CD4-positive, alpha-beta T cell (primary cell): ENCODE data around the gene RLIM. TPM values are rescaled to one million over a fixed set of nuclear protein-coding genes. Genes with fewer than 3 reads are reported as not detected.
A peak's percentile ranks its signal among the peaks of the same experiment; 100 is the strongest.

ENCODE experiments used
- ATAC-seq: fragments of 200-7000 bp; cut with Tn5 transposase; one replicate; pipeline ENCODE4 v1.10.0; 2022; ENCODE audit warnings: mild to moderate bottlenecking; ENCODE audit not compliant: poor library complexity
- CTCF ChIA-PET: fragments of 350-600 bp; sonication (Branson Sonifier 250); formaldehyde crosslinking; loops from one replicate; lab custom pipeline; 2021; ENCODE audit warnings: antibody characterized with exemption, inconsistent platforms; lab: Charles Lee
- POLR2A ChIA-PET: fragments of 350-600 bp; sonication (Branson Sonifier 250); formaldehyde crosslinking; loops from one replicate; lab custom pipeline; 2021; ENCODE audit warnings: antibody characterized with exemption, inconsistent platforms; lab: Charles Lee
- DNase-seq, 14 experiments: peaks; one replicate each; pipeline ENCODE4 v3.0.0-alpha.2; 2013 to 2020; ENCODE audit warnings: mixed read lengths in 2 of 14
- H3K27ac ChIP-seq, 2 donors: one replicate each; pipeline versions ENCODE4 v1.5.1 to v1.7.0; 2013; ENCODE audit warnings: low read length in 2 of 2, low read depth in 1 of 2, mild to moderate bottlenecking in 1 of 2
- H3K27me3 ChIP-seq, 2 experiments: 1 replicate in 1 of 2; 2 replicates in 1 of 2; pipeline versions ENCODE4 v1.6.1 to v1.7.0; 2013; ENCODE audit warnings: low read length in 2 of 2, control low read depth in 1 of 2, mild to moderate bottlenecking in 1 of 2, moderate library complexity in 1 of 2; ENCODE audit not compliant: insufficient read depth in 2 of 2, control insufficient read depth in 1 of 2
- H3K36me3 ChIP-seq: one replicate; pipeline ENCODE4 v1.6.1; 2013; ENCODE audit warnings: low read length, control low read depth; ENCODE audit not compliant: insufficient read depth
- H3K4me1 ChIP-seq: one replicate; pipeline ENCODE4 v1.6.1; 2013; ENCODE audit warnings: low read length, control low read depth; ENCODE audit not compliant: insufficient read depth
- H3K4me3 ChIP-seq: one replicate; pipeline ENCODE4 v1.5.1; 2013; ENCODE audit warnings: mild to moderate bottlenecking, low read length, moderate library complexity
- H3K9me3 ChIP-seq, 2 experiments: 1 replicate in 1 of 2; 2 replicates in 1 of 2; pipeline versions ENCODE4 v1.6.1 to v1.7.0; 2013; ENCODE audit warnings: low read length in 2 of 2, mild to moderate bottlenecking in 2 of 2, control low read depth in 1 of 2, moderate library complexity in 1 of 2; ENCODE audit not compliant: control insufficient read depth in 1 of 2, insufficient read depth in 1 of 2
- H3K27ac Mint-ChIP-seq: one replicate; pipeline ENCODE4 v1.8.0; 2020; ENCODE audit warnings: mixed read lengths
- H3K27me3 Mint-ChIP-seq: one replicate; pipeline ENCODE4 v1.8.0; 2021; ENCODE audit warnings: mixed read lengths
- H3K36me3 Mint-ChIP-seq: one replicate; pipeline ENCODE4 v1.8.0; 2021; ENCODE audit warnings: low read depth, mixed read lengths
- H3K4me1 Mint-ChIP-seq: one replicate; pipeline ENCODE4 v1.8.0; 2021; ENCODE audit warnings: low read depth, mixed read lengths
- H3K4me3 Mint-ChIP-seq: one replicate; pipeline ENCODE4 v1.8.0; 2020; ENCODE audit warnings: mild to moderate bottlenecking, mixed read lengths
- H3K9me3 Mint-ChIP-seq: one replicate; pipeline ENCODE4 v1.8.0; 2020; ENCODE audit warnings: mixed read lengths
- intact Hi-C, 2 experiments: fragments of 100-400 bp; cut with DNase I in 1 of 2; cut with micrococcal nuclease in 1 of 2; formaldehyde crosslinking; loops; one replicate each; pipeline versions ENCODE4 v1.15.1 to v1.9.0; 2023 to 2025; cut with DNase I, micrococcal nuclease
- total RNA-seq, 174 experiments: library from RNA in 2 of 174; stranded (reverse) in 2 of 174; gene quantifications; one replicate each; pipeline ENCODE4 v1.2.3 and lab custom pipeline; 2021 to 2026
- TF ChIP-seq, protein P1 (sequence below): fragments of 200-600 bp; IDR thresholded peaks from one replicate; pipeline ENCODE4 v1.8.0; 2022; ENCODE audit warnings: antibody characterized with exemption, mild to moderate bottlenecking

RLIM gene
- total RNA-seq, 2 experiments from 2014 or later = 71.0 to 73.6 TPM

DNA sequence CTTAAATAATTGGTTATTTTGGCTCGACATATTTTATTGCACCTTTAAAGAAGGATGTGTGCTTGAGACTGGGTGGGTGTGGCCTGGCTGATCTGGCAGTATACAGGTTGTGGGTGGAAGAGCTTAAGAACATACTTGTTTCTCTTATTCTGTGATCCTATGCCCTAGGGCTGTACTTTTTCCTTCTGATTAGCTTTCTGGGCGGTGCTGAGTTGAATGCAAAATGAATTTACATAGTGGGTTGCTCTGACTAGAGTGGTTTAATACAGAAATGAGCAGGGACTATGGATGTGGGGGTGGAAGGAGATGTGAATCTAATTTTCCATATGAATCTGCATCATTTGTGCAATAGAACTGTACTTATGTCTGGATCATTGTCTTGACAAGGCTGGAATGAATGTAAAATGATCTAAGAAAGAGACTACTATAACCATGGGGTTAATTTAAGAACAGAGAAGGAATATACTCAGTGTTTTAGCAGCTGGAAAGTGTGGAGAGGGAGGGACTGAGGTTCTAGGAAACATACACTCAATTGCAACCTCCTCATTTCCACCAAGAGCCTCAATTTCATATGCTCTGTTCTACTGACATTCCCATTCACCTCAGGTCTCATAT is 73.7 kb downstream of the RLIM start:
- Mint-ChIP-seq H3K4me3 (no peak overlapping the region), H3K4me1 (peaks cover 1% of the 10 kb centered on the region), H3K9me3 (no peaks in the 10 kb centered on the region), H3K36me3 (no peaks in the 10 kb centered on the region), H3K27ac (no peak overlapping the region), H3K27me3 (no peaks in the 10 kb centered on the region)
- CTCF ChIA-PET = interaction anchor here (0.9 kb wide), 1 partner anchor 9 kb away, joined by 3 read pairs; no protein-coding TSS in a partner anchor
- H3K36me3 ChIP-seq = no peaks in the 10 kb centered on the region
- H3K27ac ChIP-seq = no peak overlapping the region
- no peak overlapping the region for H3K4me3 ChIP-seq
- TF ChIP-seq, protein P1, sequence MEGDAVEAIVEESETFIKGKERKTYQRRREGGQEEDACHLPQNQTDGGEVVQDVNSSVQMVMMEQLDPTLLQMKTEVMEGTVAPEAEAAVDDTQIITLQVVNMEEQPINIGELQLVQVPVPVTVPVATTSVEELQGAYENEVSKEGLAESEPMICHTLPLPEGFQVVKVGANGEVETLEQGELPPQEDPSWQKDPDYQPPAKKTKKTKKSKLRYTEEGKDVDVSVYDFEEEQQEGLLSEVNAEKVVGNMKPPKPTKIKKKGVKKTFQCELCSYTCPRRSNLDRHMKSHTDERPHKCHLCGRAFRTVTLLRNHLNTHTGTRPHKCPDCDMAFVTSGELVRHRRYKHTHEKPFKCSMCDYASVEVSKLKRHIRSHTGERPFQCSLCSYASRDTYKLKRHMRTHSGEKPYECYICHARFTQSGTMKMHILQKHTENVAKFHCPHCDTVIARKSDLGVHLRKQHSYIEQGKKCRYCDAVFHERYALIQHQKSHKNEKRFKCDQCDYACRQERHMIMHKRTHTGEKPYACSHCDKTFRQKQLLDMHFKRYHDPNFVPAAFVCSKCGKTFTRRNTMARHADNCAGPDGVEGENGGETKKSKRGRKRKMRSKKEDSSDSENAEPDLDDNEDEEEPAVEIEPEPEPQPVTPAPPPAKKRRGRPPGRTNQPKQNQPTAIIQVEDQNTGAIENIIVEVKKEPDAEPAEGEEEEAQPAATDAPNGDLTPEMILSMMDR = no peak
- H3K9me3 ChIP-seq = no peaks in the 10 kb centered on the region
- ATAC-seq (no peak), DNase-seq (no peak)
- POLR2A ChIA-PET = interaction anchor here (0.6 kb wide), 1 partner anchor 268 kb away, joined by 3 read pairs; no protein-coding TSS in a partner anchor
- H3K4me1 ChIP-seq = peaks cover 6% of the 10 kb centered on the region
- no peaks in the 10 kb centered on the region for H3K27me3 ChIP-seq
- intact Hi-C loops = no loop called here

DNA sequence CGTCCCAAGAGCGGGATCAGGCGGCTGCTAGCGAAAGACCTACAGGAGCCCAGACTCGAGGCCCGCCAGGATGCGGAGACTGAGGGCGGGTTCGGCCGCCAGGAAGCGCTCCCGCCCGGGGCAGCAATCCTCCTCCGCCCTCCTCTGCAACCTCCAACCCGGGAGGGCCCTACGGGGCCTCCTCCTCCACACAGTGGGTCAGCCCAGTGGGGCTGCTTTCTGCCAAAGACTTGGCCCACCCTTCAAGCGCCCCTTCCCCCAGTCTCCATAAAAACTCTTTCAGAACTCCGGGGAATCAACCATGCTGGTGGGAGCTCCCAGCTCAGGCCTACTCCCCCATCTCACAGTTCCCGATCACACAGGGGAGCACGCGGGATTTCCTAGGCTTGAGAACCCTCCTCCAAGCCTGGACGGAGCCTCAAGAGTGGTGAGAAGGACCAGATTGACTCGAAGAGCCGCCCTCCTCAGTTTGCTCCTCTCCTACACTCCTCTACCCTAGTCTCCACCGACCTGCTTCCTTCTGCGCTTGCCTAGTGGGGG is 77.5 kb downstream of the RLIM start:
- CTCF ChIA-PET = no interaction called here
- Histone ChIP-seq H3K9me3 (no peaks in the 10 kb centered on the region), H3K27me3 (no peaks in the 10 kb centered on the region), H3K4me1 (peaks cover 18% of the 10 kb centered on the region), H3K27ac (no peak overlapping the region), H3K36me3 (no peaks in the 10 kb centered on the region), H3K4me3 (peak overlapping the region; percentile 76)
- no peaks in the 10 kb centered on the region for H3K27me3 Mint-ChIP-seq
- no peaks in the 10 kb centered on the region for H3K36me3 Mint-ChIP-seq
- intact Hi-C loops = no loop called here
- peak; percentile 29 for ATAC-seq
- H3K9me3 Mint-ChIP-seq = no peaks in the 10 kb centered on the region
- H3K4me3 Mint-ChIP-seq = peak overlapping the region; percentile 85
- DNase-seq = peak in 2 of 14 experiments; percentile 7 to 14
- H3K27ac Mint-ChIP-seq = peak overlapping the region; percentile 51
- POLR2A ChIA-PET = no interaction called here
- TF ChIP-seq, protein P1 = no peak
- peaks cover 12% of the 10 kb centered on the region for H3K4me1 Mint-ChIP-seq

DNA sequence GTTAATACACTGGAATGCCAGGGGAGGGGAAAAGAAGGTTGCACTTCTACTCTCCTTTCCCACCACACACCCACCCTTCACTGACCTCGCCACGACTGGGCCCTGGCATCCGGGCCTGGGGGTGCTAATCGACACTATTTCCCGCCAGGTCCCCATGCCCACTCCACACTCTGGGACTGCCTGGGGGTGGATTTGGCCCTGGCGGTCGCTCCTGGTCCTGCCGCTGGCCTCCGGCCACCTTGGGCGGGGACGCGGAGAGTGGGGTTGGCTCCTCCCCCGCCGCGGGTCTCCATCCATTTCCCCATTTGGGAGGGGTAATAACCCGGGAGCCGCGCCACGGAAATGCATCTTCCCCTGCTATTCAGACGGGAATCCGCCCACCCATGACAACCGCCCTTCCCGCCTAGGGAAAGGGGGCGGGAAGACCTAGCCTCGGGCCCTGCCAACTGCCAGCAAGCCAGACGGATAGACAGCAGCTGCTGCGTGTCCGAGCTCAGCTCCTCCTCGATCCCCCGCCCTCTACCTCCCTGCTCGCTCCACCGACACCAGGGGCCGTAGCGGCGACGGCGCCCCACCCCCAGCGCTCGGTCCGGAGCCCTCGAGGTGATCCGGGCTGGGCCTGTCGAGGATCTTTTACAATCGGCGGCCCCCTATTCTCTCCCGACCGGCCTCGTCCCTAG is 78.1 kb downstream of the RLIM start:
- ChIA-PET POLR2A (no interaction called here), CTCF (no interaction called here)
- peaks cover 18% of the 10 kb centered on the region for H3K4me1 ChIP-seq
- peak; percentile 53 for ATAC-seq
- no peaks in the 10 kb centered on the region for H3K27me3 Mint-ChIP-seq
- intact Hi-C loops = no loop called here
- H3K4me3 ChIP-seq = peak overlapping the region; percentile 76
- H3K9me3 ChIP-seq = no peaks in the 10 kb centered on the region
- no peaks in the 10 kb centered on the region for H3K27me3 ChIP-seq
- no peaks in the 10 kb centered on the region for H3K36me3 Mint-ChIP-seq
- peak overlapping the region; percentile 78 for H3K27ac Mint-ChIP-seq
- DNase-seq = peak in 8 of 14 experiments; percentile 4 to 51 (median 25)
- H3K9me3 Mint-ChIP-seq = no peaks in the 10 kb centered on the region
- H3K36me3 ChIP-seq = no peaks in the 10 kb centered on the region
- peak overlapping the region; percentile 86 for H3K4me3 Mint-ChIP-seq
- H3K4me1 Mint-ChIP-seq = peaks cover 12% of the 10 kb centered on the region
- peak overlapping the region in 1 of 2 donors; percentile 45 for H3K27ac ChIP-seq
- TF ChIP-seq, protein P1 = no peak
